Ovary (tissue), 9 donors: ENCODE data around the gene DENND1A. TPM values are rescaled to one million over a fixed set of nuclear protein-coding genes. Genes with fewer than 3 reads are reported as not detected.

Source experiments
- DNase-seq, 5 donors: peaks; one replicate each; pipeline ENCODE4 v3.0.0-alpha.2; 2019 to 2020
- H3K27ac ChIP-seq, 2 donors: fragments of 200-600 bp; one replicate each; pipeline versions ENCODE4 v1.5.1 to v1.8.0; 2019 to 2022
- H3K27me3 ChIP-seq: fragments of 200-600 bp; one replicate; pipeline ENCODE4 v1.8.0; 2022
- H3K36me3 ChIP-seq: fragments of 200-600 bp; sonication (generic); one replicate; pipeline ENCODE4 v1.5.1; 2019
- H3K4me1 ChIP-seq: one replicate; pipeline ENCODE4 v1.8.1; 2013; ENCODE audit warnings: mild to moderate bottlenecking, moderate library complexity; ENCODE audit not compliant: insufficient read depth
- H3K4me3 ChIP-seq: fragments of 200-600 bp; sonication (generic); one replicate; pipeline ENCODE4 v1.5.1; 2017
- H3K9me3 ChIP-seq, 2 donors: fragments of 200-600 bp in 1 of 2; sonication (generic) in 1 of 2; one replicate each; pipeline versions ENCODE4 v1.5.1 to v1.8.1; 2013 to 2019; ENCODE audit warnings: mild to moderate bottlenecking in 1 of 2, moderate library complexity in 1 of 2
- EP300 ChIP-seq: sonication (generic); formaldehyde crosslinking; IDR thresholded peaks from one replicate; pipeline ENCODE4 v1.6.1; 2017; ENCODE audit warnings: antibody characterized with exemption
- POLR2A ChIP-seq: fragments of 450-650 bp; IDR thresholded peaks from one replicate; pipeline ENCODE4 v1.6.1; 2017; ENCODE audit warnings: antibody characterized with exemption, mild to moderate bottlenecking, moderate library complexity
- WGBS, 3 donors: extraction: QIAGEN DNeasy Blood & Tissue Kit in 1 of 3; methylation state at CpG; one replicate each; pipeline versions ENCODE4 v1.1.5 to v1.1.7; 2013 to 2017; 5-methylcytosine and 5-hydroxymethylcytosine counted together
- intact Hi-C, 4 donors: fragments of 100-400 bp; cut with DNase I; formaldehyde crosslinking; loops; one replicate each; pipeline versions ENCODE4 v1.11.0 to v1.15.1; 2022 to 2023
- polyA plus RNA-seq, 2 donors: library from polyadenylated mRNA; stranded (reverse); fragments of 200-250 nt in 1 of 2; fragments of 350-450 nt in 1 of 2; fragmentation: Illumina TruSeq in 1 of 2; extraction: RNeasy Lipid Tissue Mini Kit (QIAGEN cat#74804) in 1 of 2; gene quantifications; one replicate each; pipeline ENCODE4 v1.2.3, GENCODE V29; 2013 to 2014
- total RNA-seq, 7 donors: library from RNA; depleted of rRNA in 2 of 7; stranded (reverse); fragments of >200 nt in 2 of 7; fragmentation: NEBNext Ultra II Directional in 3 of 7; extraction: Animal tissue kit (Norgen Biotek cat#: 25700) in 3 of 7; gene quantifications; one replicate each; pipeline versions ENCODE4 v1.1.0 to v1.2.4, GENCODE V29; 2016 to 2023
- TF ChIP-seq, protein P1 (sequence below), 3 donors: fragments of 450-650 bp in 2 of 3; fragments of 200-600 bp in 1 of 3; IDR thresholded peaks; one replicate each; pipeline versions ENCODE4 v1.5.1 to v1.8.0; 2016 to 2022; ENCODE audit warnings: antibody characterized with exemption in 3 of 3, mild to moderate bottlenecking in 1 of 3
- donor health status: DM: no; HTN: no; CAD: no; lungs with moderate emphysema.
- donor health status: DM: no; HTN: no; CAD: no.
- donor health status: Bipolar disorder and iron deficiency.
- donor health status: DM: yes; HTN: yes; CAD: no.
- donor health status: DM: no; HTN: no; CAD: no.
- donor health status: DM: yes; HTN: yes; CAD: no.

DENND1A gene
- total and polyA plus RNA-seq, 9 donors = 10.4 to 24.5 (median 17.1) TPM

- H3K27ac ChIP-seq = no peak overlapping the region
- no peak for DNase-seq
- no peaks in the 10 kb centered on the region for H3K4me1 ChIP-seq
- no peaks in the 10 kb centered on the region for H3K27me3 ChIP-seq
- H3K4me3 ChIP-seq = no peak overlapping the region
- no peaks in the 10 kb centered on the region for H3K9me3 ChIP-seq
- TF ChIP-seq, protein P1, sequence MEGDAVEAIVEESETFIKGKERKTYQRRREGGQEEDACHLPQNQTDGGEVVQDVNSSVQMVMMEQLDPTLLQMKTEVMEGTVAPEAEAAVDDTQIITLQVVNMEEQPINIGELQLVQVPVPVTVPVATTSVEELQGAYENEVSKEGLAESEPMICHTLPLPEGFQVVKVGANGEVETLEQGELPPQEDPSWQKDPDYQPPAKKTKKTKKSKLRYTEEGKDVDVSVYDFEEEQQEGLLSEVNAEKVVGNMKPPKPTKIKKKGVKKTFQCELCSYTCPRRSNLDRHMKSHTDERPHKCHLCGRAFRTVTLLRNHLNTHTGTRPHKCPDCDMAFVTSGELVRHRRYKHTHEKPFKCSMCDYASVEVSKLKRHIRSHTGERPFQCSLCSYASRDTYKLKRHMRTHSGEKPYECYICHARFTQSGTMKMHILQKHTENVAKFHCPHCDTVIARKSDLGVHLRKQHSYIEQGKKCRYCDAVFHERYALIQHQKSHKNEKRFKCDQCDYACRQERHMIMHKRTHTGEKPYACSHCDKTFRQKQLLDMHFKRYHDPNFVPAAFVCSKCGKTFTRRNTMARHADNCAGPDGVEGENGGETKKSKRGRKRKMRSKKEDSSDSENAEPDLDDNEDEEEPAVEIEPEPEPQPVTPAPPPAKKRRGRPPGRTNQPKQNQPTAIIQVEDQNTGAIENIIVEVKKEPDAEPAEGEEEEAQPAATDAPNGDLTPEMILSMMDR (IDR thresholded peaks at IDR 0.05) = no peak
- TF ChIP-seq EP300 (no peak), POLR2A (no peak)
- intact Hi-C loops = no loop called here
- WGBS, 3 donors = 92 to 98% (median 94%) methylated on average over 4 of the region's 4 CpGs
- no peaks in the 10 kb centered on the region for H3K36me3 ChIP-seq
Observed at GRCh38 chr9:123881604-123882003, 48.3 kb downstream of the DENND1A start.

DNA sequence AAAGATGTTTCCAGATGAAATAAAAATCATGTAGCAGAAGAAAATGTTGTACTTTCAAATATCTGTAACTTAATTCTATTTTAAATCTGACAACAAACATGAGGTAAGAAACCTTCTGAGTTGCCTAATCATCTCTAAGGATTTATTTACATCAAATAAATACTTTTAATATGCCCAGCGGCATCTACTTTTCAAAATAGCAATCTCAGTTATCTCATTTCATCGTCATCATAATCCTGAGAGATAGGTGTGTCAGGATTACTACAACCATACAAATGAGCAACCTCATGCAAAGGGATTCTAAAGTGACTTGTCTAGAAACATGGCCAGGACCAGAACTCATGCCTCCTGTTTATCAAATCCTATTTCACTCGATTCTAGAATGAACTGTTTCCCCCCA, 49.5 kb downstream of the DENND1A start:
- intact Hi-C loops = no loop called here
- no peaks in the 10 kb centered on the region for H3K36me3 ChIP-seq
- H3K27me3 ChIP-seq = no peaks in the 10 kb centered on the region
- no peaks in the 10 kb centered on the region for H3K4me1 ChIP-seq
- DNase-seq = no peak
- TF ChIP-seq POLR2A = no peak
- TF ChIP-seq, protein P1 (IDR thresholded peaks at IDR 0.05) = no peak
- no peak for TF ChIP-seq EP300
- H3K4me3 ChIP-seq = no peak overlapping the region
- no peaks in the 10 kb centered on the region for H3K9me3 ChIP-seq
- WGBS, 3 donors = 56 to 67% (median 58%) methylated on average over 3 of the region's 3 CpGs
- no peak overlapping the region for H3K27ac ChIP-seq

DNA sequence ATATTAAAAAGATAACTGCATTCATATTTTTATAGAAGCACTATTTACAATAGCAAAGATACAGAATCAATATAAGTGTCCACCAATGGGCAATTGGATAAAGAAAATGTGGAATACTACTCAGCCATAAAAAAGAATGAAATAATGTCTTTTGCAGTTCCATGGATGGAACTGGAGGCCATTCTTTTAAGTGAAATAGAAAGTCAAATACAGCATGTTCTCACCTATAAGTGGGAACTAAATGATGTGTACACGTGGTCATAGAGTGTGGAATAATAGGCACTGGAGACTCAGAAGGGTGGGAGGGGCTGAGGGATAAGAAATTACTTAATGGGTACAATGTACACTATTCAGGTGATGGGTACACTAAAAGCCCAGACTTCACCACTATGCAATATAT, 53.2 kb downstream of the DENND1A start:
- no peaks in the 10 kb centered on the region for H3K36me3 ChIP-seq
- H3K4me1 ChIP-seq = no peaks in the 10 kb centered on the region
- TF ChIP-seq POLR2A (no peak), EP300 (no peak)
- TF ChIP-seq, protein P1 (IDR thresholded peaks at IDR 0.05) = no peak
- no peak overlapping the region for H3K27ac ChIP-seq
- no peaks in the 10 kb centered on the region for H3K27me3 ChIP-seq
- no peak overlapping the region for H3K4me3 ChIP-seq
- intact Hi-C loops = no loop called here
- 96 to 98% (median 96%) methylated on average over 1 of the region's 1 CpG for WGBS, 3 donors
- H3K9me3 ChIP-seq = no peaks in the 10 kb centered on the region
- DNase-seq = no peak

DNA sequence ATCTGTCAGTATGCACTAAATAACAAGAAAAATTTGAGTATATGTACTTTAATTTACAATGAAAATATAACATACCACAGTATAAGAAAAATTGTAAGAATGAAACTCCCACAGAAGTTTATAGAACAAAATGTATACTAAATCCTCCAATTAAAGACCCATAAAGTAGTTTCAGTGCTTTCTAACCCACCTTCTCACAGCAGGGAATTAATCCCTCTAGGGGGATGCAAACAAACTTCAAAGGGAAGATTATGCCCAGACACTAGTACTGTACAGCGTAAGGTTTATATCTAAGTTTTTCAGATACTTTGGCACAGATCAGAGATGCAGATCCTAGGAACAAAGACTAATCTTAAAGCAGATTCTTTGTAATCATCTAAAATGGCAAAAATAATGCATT, 57.2 kb downstream of the DENND1A start:
- 84 to 97% (median 90%) methylated on average over 1 of the region's 1 CpG for WGBS, 3 donors
- intact Hi-C loops = no loop called here
- Histone ChIP-seq H3K9me3 (no peaks in the 10 kb centered on the region), H3K27me3 (no peaks in the 10 kb centered on the region), H3K4me3 (no peak overlapping the region), H3K36me3 (no peaks in the 10 kb centered on the region), H3K4me1 (no peaks in the 10 kb centered on the region), H3K27ac (no peak overlapping the region)
- DNase-seq = no peak
- TF ChIP-seq EP300 (no peak), POLR2A (no peak)
- TF ChIP-seq, protein P1 (IDR thresholded peaks at IDR 0.05) = no peak

GRCh38 chr9:123871781-123872180, 58.1 kb downstream of the DENND1A start:
- Histone ChIP-seq H3K36me3 (no peaks in the 10 kb centered on the region), H3K4me1 (no peaks in the 10 kb centered on the region), H3K4me3 (no peak overlapping the region), H3K27me3 (no peaks in the 10 kb centered on the region), H3K9me3 (no peaks in the 10 kb centered on the region), H3K27ac (no peak overlapping the region)
- DNase-seq = no peak
- WGBS, 3 donors = 99% methylated on average over 3 of the region's 3 CpGs
- intact Hi-C loops = no loop called here
- TF ChIP-seq POLR2A = no peak
